ENCODE data around the gene LRG1. TPM values are rescaled to one million over a fixed set of nuclear protein-coding genes. Genes with fewer than 3 reads are reported as not detected.

LRG1 gene
- total and polyA plus RNA-seq, 8 donors: 0.58 to 17.9 (median 0.87) TPM

DNA sequence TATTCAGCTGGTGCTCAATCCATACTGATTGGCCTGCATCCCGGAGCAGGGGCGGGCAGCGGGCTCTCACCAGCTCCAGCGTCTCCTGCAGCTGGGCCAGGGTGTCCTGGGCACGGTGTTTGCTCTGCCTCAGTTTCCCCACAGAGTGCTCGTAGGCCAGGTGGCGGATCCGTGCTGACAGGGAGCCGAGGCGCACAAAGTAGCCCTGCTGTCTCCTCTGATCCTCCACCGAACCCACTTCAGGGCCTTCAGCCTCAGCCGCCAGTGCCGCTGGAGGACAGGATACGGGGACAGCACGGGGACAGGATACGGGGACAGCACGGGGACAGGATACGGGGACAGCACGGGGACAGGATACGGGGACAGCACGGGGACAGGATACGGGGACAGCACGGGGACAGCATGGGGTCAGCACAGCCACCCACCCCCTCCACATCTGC lies 14.3 kb downstream of the LRG1 start:
- intact Hi-C loops (cut with DNase I): no loop called here
- peaks cover 0 to 3% of the 10 kb centered on the region in 2 donors for H3K4me1 ChIP-seq
- H3K4me3 ChIP-seq: no peak overlapping the region
- no peak overlapping the region for H3K27ac ChIP-seq
- peaks cover 0 to 20% of the 10 kb centered on the region in 2 donors for H3K27me3 ChIP-seq
- H3K9me3 ChIP-seq: no peaks in the 10 kb centered on the region
- no peak for TF ChIP-seq CTCF (IDR thresholded peaks at IDR 0.05)
- no peaks in the 10 kb centered on the region for H3K36me3 ChIP-seq
- DNase-seq: no peak
- no peak for ATAC-seq

- Histone ChIP-seq H3K4me1 (peaks cover 0 to 3% of the 10 kb centered on the region in 2 donors), H3K27ac (no peak overlapping the region), H3K9me3 (no peaks in the 10 kb centered on the region), H3K27me3 (peaks cover 0 to 20% of the 10 kb centered on the region in 2 donors), H3K4me3 (no peak overlapping the region), H3K36me3 (no peaks in the 10 kb centered on the region)
- peak; percentile 46 to 81 for TF ChIP-seq CTCF (IDR thresholded peaks at IDR 0.05)
- intact Hi-C loops (cut with DNase I): no loop called here
- ATAC-seq (peak; percentile 77), DNase-seq (peak in 2 of 4 donors; percentile 37 to 90)
Observed at GRCh38 chr19:4524808-4525562, 14.9 kb downstream of the LRG1 start.

DNA sequence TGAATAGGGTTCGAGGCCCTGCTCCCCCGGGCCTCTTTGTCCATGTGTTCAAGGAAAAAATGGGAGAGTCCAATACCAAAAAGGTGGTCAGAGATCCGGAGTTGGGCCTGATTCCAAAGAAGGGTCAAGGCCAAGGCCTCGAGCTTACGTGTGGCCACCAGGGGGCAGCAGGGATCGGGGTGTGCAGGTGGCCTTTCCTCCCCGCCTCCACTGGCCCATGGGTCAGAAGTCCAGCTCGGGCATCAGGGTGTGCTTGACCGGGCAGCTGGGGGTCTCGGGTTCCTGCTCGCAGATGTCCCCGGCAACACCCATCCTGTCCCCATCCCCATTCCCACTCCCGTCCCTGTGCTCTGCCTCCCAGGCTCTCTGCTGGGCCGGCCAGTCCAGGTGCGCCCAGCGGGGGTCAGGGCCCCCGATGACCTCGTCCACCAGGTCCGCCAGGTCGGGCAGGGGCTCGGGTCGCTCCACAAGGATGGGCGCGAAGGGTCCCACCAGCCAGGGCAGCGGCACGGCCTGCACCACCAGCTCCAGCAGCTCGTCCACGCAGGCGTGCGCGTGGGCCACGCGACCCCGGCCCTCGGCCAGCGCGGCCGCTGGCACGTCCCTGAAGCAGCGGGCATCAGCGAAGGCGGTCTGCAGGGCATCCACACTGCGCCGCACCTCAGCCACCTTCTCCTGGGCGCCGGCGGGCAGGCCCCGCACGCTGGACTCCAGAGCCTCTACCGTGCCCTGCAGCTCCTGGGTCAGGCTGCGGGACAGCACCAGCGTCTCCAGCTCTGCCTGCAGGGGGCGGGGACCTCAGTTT lies 16.3 kb downstream of the LRG1 start:
- Histone ChIP-seq H3K4me3 (no peak overlapping the region), H3K4me1 (peaks cover 0 to 3% of the 10 kb centered on the region in 2 donors), H3K27me3 (peaks cover 0 to 31% of the 10 kb centered on the region in 2 donors), H3K27ac (no peak overlapping the region), H3K36me3 (no peaks in the 10 kb centered on the region), H3K9me3 (no peaks in the 10 kb centered on the region)
- ATAC-seq (peak; percentile 66), DNase-seq (peak in 2 of 4 donors; percentile 67 to 91)
- TF ChIP-seq CTCF (IDR thresholded peaks at IDR 0.05): peak; percentile 20 to 75
- intact Hi-C loops (cut with DNase I): no loop called here

DNA sequence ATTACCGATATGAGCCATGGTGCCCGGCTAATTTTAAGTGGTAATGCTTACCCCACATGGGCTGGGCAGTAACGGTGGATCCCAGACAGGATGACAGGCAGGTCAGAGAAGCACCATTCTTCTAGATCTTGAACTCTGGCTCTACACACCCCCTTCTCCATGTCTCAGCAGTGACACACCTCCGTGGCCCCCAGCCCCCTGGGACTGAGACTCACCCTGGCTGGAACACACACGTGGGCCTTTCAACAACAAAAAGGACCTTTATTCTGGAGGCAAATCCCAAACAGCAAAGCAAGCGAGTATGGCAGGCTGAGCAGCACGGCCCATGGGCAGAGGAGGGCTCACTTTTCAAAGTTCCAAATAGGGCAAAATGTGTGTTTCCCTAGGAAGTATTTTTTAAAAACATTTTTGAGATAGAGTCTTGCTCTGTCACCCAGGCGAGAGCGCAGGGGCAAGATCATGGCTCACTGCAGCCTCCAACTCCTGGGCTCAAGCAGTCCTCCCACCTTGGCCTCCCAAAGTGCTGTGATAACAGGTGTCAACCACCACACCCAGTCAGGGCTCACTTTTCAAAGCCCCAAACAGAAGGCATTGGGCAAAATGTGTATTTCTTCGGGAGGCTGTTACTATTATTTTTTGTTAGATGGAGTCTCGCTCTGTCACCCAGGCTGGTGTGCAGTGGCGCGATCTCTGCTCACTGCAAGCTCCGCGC lies 17.4 kb downstream of the LRG1 start:
- Histone ChIP-seq H3K9me3 (no peaks in the 10 kb centered on the region), H3K4me3 (no peak overlapping the region), H3K27me3 (peaks cover 0 to 42% of the 10 kb centered on the region in 2 donors), H3K27ac (no peak overlapping the region), H3K36me3 (no peaks in the 10 kb centered on the region), H3K4me1 (peaks cover 0 to 3% of the 10 kb centered on the region in 2 donors)
- ATAC-seq (no peak), DNase-seq (no peak)
- intact Hi-C loops (cut with DNase I): no loop called here
- no peak for TF ChIP-seq CTCF (IDR thresholded peaks at IDR 0.05)

Data from left lung (tissue), 10 donors.